DMS53 (cell line): ENCODE measurements around the gene SHISA6.

Experiments
- DNase-seq: peaks from one replicate; lab custom pipeline; 2025; lab: John Stamatoyannopoulos, UW

SHISA6 gene

DNA sequence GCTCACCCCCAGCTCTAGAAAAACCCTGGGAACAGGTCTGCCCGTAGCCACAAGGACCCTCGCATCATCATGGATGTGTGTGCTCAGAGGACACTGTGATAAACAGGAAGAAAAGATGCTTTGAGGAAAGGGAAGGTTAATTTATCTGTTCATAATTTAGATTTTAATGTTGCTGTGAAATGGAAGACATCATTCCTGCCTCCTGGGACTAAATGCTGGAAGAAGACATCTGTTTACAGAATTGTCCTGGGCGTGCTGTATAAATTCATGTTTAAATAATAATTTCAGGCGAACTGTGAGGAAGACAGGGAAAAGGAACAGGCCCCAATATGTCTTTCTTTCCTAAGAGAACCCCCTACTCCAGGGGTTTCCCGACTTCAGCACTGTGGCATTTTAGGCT, 112.6 kb downstream of the SHISA6 start:
- no peak for DNase-seq

DNA sequence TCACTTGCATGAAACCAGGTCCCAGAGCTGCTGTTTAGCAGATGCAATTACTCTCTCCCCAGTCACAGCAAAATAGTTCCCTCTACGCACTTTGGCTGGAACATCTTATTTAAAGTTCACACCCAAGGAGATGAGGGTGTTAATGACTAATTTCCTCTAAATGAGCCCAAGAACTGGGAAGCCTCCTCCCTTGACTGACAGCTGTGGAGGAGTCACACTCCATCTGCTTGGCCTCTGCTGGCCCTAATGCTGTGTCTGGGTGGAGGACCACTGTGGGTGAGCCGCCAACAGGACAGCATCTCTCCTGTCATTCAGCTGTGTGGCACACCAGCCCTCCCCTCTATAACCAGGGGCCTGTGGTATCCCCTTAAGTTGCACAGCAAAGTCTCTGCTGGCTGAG, 115.4 kb downstream of the SHISA6 start:
- DNase-seq: no peak

DNA sequence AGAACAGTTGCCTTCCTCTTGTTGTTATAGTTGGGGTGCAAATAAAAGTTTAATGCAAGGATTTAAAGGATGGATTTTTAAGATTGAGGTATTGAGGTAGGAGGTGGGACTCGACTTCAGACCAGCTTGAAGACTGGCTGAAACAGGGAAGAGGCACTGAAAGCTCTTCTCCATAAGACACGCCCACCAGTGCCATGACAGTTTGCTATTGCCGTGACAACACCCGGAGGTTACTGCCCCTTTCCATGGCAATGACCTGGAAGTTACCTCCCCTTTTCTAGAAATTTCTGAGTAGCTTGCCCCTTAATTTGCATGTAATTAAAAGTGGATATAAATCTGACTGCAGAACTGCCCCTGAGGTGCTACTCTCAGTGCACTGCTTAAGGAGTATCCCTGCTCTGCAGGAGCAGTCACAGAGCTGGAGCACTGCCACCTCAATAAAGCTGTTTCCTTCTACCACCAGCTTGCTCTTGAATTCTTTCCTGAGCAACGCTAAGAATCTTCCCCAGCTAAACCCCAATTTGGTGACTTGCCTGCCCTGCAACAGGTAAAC, 122.6 kb downstream of the SHISA6 start:
- DNase-seq: no peak

DNA sequence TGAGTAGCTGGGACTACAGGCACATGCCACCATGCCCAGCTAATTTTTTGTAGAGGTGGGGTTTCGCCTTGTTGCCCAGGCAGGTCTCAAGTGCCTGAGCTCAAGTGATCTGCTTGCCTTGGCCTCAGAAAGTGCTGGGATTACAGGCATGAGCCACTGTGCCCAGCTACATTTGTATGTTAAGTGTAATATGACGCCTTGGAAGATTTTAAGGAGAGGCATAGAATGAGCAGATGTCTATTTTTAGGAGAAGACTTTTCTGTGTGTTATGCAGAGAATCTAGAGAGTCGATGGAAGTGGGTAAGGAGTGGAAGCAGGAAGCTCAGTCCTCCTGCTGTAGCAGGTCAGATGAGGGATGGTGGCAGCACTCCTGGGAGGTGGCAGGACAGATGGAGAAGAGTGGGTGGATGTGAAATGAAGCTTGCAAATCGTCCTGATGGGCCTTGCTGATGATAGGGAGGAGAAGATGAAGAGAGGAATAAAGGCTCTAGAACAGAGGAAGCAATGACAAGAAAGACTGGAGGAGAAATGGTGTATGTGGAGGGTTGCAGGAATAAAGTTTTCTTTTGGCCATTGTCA, 125.3 kb downstream of the SHISA6 start:
- DNase-seq: no peak

DNA sequence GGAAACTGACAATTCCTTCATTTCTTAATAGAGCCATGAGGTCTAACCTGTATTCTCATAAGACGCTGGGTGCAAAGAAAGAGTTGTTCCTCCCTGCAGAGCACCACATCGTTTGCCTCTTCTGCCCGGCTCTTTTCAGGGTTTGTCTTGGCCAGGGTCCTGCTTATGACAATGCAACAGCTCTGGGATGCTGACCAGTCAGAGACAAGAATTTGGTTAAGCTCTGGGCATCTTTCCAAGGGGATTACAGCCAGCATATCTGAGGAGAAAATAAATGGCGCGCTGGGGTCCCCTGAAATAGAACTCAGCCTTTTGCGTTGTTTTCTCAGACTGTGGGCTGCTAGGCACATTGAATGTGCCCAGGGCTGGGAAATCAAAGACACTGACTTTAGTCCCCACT, 128.6 kb downstream of the SHISA6 start:
- no peak for DNase-seq

DNA sequence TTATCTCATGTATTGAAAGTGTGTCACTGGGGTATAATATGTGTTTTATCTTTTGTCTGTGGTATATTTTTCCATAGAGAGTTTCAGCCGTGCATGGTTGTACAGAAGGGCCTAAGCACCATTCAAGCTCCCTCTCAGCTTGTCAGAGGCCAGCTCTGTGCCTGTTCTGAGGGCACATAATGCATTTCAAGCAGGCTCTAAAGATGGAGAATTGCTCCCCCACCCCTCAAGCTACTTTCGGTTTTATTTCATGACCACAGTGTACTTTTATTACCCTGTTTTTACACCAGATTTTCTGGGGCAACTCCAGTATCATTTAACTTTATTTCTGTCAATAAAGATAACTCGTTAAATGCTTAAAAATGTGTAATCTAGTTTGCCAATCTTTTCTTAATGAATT, 131.7 kb downstream of the SHISA6 start:
- no peak for DNase-seq

DNA sequence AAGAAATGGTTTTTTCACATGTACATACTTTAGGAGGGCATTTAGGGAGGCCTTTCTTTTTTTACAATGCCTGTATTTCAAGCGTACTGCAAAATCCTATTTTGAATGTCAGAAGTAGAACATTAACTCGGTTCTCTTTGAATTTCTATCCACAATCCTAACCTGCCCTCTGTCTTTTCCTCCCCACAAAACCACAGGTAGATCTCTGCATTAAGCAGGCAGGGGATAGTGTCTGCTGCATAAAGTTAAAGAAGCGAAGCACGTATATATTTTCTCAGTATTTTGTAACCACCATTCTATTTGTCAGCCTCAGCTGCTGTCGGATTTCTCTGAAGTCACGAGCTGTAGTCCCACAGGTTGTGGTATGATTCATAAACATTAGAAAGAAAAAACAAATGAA, 137.5 kb downstream of the SHISA6 start:
- DNase-seq: no peak

DNA sequence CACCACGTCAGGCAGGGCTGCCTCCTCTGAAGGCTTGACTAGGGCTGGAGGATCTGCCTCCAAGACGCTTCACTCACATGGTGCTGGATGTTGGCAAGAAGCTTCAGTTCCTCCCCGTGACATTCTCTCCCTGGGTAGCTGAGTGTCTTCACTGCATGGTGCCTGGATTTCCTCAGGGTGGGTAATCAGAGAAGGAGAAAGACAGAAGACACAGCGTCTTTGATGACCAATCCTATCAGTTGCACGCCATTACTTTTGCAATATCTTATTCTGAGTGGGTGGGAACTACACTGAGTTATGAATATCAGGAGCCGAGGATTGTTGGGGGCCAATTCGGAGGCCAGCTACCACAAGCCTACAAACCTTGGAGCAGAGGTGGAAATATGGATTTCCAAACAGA, 139.7 kb downstream of the SHISA6 start:
- no peak for DNase-seq

DNA sequence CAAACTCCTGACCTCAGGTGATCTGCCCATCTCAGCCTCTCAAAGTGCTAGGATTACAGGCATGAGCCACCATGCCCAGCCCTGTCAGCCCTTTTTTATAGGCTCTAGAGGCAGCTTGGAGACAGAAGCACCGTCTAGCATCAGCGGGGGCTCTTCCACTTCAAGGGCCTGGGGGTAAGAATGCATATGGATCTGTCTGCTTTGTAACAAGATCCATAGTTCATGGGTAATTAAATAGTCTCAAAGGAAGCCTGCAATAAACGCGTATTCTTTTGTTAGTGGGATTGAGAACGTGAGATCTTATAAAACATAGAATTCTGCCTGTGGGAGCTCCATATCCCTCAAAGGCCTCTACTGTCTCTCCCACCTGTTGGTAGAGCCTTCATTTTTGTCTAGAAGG, 142.1 kb downstream of the SHISA6 start:
- no peak for DNase-seq

DNA sequence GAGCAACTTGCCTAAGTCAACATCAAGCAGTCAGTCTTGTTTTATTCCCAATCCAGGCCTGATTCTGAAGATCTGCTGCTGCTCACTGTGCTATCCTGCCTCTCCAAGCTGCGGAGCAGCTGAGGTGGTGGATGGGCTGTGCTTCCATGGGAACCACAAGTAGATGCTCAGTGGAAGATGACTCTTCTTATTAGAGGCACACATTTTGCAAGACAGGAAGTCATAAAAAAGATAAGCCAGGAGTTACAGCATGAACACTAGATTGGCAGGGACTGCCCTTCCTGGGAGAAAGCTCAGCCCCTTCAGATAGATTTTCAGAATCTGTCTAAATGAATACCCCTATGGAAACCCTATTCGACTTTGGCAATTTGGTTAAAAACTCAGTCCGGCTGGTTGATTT, 143.1 kb downstream of the SHISA6 start:
- no peak for DNase-seq

DNA sequence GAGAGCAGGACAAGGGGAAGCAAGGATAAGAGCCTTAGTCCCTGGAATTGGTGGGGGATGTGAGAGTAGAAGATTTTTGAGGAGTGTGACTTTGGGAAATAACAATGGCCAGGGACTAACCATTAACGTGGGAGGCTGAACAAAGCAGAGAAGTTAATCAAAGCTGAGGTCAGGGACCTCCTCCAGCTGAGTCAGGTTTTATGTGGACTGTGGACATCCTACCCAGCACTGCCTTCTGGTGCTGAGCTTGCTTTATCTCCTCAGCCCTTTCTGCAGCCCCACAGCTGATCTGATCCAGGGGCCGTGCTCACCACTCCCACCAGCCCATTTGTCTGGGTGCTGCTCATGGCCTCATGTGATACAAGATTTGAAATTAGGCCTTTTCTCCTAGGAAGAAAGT, 146.6 kb downstream of the SHISA6 start:
- DNase-seq: no peak

DNA sequence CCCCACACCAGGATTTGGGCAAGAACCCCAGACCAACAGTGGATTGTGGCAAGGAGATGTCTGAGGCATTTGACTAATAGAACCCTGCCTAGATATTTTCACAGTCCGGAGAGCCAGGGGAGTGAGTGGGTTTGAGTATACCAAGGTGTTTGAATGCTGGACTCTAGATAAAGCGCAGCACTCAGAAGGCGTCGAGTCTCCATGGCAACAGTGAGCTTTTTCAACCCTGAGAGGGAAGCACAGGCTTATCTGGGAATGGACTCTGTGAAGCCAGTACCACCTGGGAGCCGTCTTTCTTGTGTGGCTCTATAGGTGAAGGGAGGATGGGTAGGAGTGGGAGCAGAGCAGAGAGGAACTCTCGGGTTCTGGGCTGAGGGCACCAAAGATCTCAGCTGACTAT, 147.0 kb downstream of the SHISA6 start:
- DNase-seq: no peak

DNA sequence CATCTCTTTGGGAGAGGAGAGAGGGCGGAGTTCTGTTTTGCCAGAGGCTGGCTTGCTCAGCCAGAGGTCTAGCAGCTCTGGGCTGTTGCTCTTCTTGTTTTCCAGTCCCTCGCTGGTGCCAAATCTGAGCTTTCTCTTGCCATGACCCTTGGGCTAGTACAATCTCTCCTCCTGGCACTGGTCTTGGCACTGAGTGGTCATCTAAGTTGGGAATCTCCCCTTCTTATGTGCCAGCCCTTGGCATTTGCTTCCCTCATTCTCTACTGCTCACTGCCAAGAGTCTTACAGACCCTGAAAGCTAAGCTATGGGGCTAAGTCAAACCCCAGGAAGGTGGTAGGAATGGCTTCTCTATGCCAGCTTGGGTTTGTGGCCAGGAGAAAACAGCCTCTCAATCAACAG, 148.6 kb downstream of the SHISA6 start:
- no peak for DNase-seq

DNA sequence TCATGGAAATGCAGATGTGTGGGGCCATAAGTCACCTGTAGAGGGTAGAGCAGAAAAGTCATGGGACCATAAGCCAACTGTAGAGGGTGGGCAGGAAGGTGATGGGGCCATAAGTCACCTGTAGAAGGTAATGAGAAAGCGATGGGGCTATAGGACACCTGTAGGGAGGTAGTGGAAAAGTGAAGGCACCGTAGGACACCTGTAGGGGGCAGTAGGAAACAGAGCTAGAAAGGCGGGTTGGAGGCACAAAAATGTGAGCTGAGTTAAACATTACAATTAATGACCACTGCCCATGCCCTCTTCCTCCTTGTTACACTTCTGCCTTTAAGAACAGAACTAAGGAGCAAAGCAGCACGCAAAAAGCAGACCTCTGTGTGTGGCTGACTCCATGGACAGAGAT, 150.1 kb downstream of the SHISA6 start:
- DNase-seq: no peak

DNA sequence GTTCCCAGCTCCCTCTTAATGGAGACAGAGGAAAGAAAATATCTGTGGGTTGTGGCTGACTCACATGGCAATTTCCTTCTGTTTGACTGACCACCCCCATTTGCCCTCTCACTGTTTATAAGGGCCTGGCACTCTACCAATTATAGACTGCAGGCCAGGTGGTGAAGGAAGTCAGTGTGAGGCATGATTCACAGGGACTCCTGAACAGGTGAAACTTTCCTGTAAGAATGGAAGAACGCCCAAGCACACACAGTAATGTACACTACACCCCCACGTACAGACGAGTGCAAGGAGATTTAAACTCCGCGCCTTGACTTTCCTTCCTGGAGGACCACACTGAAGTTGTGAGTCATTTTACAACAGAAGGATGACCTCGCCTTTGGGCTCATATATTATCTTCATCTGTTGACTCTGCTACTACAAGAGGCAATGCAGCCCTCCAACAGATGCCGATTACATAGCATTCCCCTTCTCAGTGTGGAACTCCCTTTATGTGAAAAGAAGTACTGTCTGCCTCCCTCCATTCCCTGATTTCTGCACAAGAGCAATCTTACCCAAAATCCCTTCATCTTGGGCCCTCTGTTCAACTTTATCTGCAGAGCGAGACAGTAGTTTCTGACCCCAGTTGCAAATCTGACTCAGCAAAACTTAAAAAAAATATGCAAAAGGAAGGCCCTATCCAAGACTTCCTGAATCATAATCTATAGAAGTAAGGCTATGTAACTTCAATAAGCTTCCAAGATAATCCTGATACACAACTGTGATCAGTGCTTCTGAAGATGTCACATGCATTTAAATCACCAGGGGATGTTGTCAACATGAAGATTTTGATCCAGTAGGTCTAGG, 163.6 kb downstream of the SHISA6 start:
- DNase-seq: no peak

DNA sequence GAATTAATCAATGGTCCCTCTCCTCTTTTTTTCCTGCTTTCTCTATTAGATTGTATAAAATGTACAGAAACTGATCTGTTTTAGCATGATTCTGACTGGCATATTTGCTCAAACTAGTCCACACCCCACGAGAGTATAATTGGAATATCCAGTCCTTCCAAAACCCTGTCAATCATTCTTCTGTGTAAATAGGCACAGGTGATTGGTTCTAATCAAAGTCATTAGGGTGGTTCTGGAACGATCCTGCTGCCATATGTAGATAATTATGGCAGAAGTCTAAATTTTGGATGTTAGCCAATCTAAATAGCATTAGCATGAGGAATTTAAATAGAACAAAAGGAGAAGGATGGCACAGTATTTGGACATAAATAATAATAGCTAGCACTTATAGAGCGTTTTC, 165.7 kb downstream of the SHISA6 start:
- DNase-seq: no peak

DNA sequence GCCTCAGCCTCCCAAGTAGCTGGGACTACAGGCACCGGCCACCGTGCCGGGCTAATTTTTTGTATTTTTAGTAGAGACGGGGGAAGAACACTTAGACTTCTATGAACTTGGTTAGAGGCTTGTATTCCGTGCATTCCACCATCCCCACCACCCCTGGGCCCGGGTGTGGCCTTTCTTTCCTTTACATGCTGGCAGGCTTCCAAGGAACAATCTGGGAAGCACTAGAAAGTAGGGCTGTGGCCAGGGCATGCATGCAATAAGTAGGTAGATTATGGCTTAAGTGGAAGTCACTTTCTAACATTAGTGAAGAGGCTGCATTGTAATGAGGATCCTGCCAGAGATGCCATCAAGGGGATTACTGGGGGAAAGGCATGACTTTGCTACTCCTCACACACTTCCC, 171.6 kb downstream of the SHISA6 start:
- no peak for DNase-seq

DNA sequence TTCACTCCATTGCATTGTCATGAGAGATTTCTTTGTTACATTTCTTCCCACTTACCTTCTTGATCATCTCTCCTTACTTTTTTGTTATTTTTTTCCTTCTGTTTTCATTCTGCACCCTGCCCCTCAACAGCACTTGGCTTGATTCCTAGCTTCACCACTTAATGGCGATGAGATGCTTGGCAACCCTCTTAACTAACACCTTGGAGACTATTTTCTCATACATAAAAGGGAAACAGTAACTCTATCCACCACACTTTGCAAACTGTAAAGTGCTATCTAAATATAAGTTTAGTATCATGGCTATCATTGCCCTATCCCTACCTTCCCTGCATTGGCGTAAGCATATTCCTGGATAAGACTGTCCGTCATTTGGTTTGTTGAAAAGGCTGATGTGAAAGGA, 177.3 kb downstream of the SHISA6 start:
- DNase-seq: no peak

DNA sequence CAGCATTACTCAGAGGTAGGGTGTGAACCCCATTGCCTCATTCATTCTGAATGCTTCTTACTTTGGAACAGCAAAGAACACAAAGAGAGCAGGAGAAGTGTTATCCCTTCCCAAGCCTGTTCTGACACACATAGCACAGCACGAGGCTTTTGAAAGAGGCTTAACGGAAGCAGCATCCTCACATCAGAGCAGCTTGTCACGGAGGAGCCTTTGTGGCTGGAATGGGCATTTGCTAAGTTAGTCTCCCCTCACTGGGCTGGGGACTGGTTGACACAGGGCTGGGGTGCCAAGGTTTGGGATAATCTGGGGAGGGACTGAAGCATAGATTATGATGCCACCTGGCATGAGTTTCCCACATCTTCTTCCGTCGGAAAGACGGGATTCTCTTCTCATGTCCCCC, 189.7 kb downstream of the SHISA6 start:
- no peak for DNase-seq

DNA sequence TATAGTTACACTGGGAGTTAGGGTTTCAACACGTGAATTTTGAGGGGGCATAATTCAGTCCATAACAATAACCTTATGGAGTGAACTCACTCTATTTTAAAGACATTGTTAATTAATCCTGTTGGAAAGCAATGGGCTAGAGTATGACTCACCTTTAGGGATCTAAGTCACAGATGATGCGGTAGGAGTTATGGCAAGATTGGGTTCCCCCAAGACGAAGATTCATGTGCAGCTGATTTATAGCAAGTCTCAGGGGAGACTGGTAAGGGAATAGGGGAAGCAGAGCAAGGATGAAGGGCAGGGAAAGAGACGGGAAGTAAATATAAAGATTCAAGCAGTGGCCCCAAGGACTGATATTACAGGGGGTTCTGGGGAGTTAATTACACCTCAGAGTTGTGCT, 197.7 kb downstream of the SHISA6 start:
- no peak for DNase-seq

DNA sequence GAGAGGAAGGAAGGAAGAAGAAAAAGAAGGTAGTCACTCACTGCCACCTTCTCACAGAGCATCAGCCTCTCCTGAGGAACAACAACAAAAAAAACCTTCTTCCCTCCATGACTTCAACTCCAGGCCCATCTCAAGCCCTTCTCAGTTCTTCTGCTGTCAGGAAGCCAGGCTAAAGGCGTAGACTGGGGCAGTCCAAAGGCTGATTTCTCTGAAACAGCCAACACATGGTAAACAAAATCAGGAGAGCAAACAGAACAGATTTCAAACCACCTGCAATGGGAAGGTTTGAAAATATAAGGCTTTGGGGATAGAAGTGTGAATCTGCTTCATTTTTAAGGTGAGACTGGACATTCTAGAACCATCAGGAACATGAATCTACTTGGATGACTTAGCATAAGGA, 200.0 kb downstream of the SHISA6 start:
- DNase-seq: no peak

DNA sequence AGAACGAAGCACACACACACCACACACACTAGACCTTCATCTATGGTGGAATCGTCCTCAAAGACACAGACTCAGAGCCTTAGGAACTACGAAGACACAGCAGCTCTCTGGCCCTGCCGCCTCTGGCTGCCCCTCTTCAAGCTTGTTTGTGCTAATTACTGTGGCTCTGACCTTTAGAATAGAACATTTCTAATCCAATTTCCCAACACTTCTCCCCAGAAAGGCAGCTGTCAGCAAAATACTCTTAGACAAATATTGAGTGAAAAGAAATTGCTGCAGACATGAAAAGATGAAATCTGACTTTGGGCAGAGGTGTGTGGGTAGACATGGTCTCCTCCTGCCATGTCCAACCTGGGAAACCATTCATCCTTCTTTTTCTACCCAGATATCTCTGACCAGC, 205.3 kb downstream of the SHISA6 start:
- no peak for DNase-seq

DNA sequence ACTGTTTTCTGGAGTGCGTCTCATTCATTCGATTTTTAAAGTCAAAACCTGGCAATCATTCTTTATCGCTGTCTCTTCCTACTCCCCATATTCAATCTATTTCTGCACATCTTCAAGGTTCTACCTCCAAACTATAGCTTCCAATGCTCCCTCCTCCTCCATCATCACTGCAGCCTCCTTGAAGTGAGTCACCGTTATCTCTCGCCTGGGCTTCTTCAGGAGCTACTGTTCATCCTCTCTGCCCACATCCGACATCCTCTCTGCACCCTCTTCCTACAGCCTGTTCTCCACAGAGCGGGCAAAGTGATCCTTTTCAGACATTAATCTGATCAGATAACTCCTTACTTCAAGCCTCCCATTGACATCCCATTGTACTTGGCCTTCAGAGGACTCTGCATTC, 213.1 kb downstream of the SHISA6 start:
- no peak for DNase-seq

DNA sequence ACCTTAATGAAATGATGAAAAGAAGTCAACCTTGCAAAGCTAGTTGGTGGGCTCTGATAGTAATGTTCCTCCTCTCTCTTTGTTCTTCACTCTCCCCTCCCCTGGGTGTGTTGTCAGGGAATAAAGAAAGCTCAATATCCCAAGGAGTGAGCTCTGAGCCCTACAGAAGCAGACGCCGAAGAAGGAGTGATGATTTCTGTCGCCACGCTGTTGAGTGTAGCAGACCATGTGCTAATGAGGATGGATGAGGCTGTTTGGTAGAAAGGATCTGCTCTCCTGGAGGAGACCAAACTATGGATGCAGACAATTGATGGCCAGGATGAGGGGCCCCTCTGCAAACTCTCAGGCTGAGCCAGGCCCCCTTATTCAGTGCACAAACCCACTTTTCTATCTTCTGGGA, 217.3 kb downstream of the SHISA6 start:
- DNase-seq: no peak
